ENCODE results near the gene CNR1. TPM values are rescaled to one million over a fixed set of nuclear protein-coding genes. Genes with fewer than 3 reads are reported as not detected.
"Not testable (repeated sequence)": the region's sequence is repeated elsewhere in the genome, so short reads cannot be mapped to it uniquely, and the experiment has no call there.

Gene CNR1
- not detected in 2 replicates for total RNA-seq
- not detected for polyA plus RNA-seq (2012)

DNA sequence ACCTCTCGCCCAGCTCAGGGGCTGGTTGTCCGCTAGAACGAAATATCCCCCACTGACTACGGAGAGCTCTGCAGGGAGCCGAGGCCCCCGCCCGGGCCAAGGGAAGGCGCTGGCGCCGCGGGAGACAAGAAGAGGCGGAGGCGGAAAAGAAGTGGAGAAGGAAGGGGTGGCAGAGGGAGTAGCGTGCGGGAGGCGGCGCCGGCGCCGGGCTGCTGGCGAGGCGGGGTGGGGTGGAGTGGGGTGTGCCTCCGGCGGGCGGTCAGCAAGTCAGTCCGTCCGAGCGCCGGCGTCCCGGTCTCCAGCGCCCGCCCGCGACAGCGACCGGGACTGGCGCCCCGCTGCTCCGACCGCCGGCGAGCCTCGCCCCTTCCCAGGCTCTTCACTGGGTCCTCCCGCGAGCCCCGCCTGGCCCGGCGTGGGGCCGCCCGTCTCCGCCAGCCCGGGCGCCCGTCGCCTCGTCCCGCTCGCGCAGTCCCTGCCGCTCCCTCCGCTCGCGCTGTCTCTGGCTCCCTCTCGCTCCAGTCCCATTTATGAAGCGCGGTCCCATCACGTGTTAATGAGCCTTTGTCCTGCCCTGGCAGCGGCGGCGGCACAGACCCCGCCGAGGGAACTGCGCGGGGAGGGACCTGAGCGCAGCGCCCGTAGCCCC lies at the start of gene CNR1:
TSS of gene CNR1 (minus strand) at position 504 of the 649 bp plus-strand sequence. CDS start 21,073 bp downstream, outside the sequence.
- peak; percentile 21 for DNase-seq (ENCODE audit: low read depth)

GRCh38 chr6:88211446-88211845 lies 45.3 kb upstream of the CNR1 start:
- DNase-seq (ENCODE audit: low read depth), result no peak

DNA sequence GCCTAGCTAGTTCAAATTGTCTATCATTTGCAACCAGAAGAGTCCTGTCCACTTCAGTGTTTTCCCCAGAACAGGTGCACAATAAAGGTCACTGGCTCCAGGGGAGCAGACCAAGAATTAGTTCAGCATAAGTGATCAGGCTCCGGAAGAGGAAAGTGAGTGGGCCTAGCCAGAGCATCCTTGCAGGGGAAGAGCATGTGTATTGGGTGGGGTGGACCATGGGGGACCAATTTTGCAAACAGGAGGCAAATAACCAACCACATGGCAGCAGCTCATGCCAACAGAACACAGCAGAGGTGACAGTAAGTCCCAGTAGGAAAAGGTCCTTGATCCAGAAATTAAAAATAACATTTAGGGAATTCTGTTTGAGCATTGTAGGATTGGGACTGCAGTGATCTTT lies 43.2 kb upstream of the CNR1 start:
- DNase-seq (ENCODE audit: low read depth), result no peak

GRCh38 chr6:88208726-88209125 lies 42.6 kb upstream of the CNR1 start:
- DNase-seq (ENCODE audit: low read depth), result no peak

DNA sequence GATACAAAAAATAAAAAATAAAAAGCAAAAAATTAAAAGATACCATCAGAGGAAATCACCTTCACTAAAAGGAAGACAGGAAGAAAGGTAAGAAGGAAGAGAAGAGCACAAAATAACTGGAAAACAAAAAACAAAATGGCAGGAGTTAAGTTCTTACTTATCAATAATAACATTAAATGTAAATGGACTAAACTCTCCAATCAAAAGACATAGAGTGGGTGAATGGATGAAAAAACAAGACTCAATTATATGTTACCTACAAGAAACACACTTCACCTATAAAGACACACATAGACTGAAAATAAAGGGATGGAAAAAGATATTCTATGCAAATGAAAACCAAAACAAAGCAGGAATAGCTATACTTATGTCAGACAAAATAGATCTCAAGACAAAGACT lies 35.6 kb upstream of the CNR1 start:
- not testable (repeated sequence) for DNase-seq (ENCODE audit: low read depth)

DNA sequence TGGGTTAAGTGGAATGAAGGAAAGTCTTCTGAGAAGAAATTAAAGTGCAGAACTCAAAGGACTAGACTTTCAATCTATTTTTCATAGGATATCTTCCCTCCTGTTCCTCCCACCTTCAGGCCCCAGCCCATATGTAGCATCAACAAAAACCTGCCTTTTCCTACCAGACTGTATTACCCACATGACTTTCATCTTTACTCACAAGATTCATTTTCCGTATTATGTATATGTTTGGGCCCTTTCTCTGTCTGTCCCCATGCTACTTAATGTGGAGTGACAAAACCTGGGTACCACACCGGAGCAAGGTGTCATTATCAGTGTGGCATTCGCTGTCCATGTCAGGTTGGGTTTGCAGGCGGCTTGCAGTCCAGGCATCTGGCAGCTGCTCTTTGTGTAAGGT lies 18.8 kb upstream of the CNR1 start:
- DNase-seq (ENCODE audit: low read depth), result no peak

GRCh38 chr6:88183471-88183870 lies 17.3 kb upstream of the CNR1 start:
- no peak for DNase-seq (ENCODE audit: low read depth)

DNA sequence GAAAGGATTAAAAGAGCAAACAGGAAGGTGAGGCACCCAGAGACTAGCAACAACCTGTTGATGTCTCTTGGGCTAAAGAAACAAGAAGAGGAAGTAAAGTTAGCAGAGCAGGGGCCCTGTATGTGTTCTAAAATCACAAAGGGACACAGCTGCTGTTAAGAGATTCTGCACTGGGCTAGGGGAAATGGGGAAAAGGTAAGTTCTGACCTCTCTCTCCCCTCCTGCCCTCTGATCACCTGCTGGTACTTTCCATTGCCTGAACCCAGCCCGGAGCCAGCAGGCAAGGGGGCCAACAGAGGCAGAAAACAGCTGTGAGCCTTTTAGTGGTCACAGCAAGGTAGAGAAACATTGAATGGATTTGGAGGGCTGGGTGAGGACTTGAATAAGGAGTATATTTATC lies 13.5 kb upstream of the CNR1 start:
- DNase-seq (ENCODE audit: low read depth), result no peak

DNA sequence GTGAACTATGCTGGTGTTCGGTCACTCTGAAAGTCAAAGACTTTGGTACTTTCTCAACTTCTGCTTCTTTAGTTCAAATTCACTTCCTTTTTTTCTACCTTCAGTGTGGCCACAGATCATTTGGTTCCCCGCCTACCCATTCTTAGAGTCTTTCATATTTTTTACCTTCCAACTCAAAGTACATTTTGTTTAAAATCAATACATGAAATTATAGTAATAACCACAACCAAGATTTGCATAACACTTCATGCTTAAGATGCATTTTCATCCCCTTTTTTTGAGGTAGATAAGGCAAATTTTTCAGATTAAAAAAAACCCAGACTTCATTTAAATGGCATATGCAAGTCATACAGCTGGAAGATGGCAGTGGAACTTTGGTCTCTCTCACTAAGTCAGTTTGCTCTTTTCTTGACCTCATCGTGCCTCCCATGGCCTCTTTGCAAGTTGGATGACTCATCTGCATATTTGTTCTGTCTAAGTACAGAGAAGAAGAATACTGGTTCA lies 11.9 kb upstream of the CNR1 start:
- DNase-seq (ENCODE audit: low read depth), result no peak

DNA sequence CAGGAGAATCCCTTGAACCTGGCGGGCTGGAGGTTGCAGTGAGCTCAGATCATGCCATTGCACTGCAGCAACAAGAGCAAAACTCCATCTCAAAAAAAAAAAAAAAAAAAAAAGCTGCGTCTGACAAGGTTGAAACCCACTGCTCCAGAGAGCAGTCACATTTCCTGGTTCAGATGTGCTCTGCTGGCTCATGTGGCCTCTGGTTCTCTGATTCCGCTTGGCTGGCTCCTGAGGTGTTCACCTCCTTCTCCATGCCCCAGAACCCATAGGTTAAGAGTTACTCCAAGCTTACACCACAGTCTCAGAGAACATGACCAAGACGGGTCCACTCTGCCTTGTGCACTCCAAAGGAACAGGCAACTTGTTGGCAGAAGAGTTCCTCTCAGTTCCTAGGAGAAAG lies 8.8 kb upstream of the CNR1 start:
- DNase-seq (ENCODE audit: low read depth), result no peak

DNA sequence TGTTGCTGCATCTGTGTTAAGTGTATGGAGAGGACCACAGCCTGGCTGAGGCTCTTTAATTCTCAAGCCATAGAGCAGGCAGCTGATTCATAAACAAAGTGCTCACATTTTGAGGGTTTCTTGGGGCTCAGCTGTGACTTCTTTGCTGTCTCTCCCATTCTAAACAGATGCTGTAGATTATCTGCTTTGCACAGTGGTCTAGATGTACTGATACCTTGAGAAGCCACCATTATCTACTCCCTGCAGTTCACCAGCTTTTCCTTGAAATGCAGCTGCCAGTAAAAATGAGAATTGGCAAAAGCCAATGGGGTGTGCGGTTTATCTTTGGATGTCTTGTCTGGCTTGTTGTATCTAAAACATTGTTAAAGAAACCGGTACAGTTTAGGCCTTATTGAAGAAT lies 5.2 kb upstream of the CNR1 start:
- no peak for DNase-seq (ENCODE audit: low read depth)

DNA sequence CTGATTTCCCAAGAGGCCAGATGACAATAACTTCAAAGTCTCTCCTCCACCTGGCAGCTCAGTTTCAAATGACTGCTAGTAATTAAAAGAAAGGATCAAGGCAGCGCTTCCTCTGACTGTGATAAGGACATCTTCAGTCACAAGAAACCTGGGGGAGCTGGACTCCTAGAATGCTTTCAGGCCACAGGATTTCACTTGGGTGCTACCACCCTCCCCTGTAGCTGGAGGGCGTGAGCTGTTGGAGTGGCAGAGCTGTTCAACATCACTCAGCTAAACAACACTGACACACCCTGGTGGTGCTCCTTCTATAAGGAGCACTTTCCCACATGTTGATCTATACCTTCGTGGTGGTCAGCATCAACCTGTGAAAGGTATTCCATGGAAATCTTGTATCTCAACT lies 2.2 kb upstream of the CNR1 start:
- DNase-seq (ENCODE audit: low read depth), result no peak

- DNase-seq (ENCODE audit: low read depth), result no peak
Observed at GRCh38 chr6:88167352-88167937, 1.3 kb upstream of the CNR1 start.

DNA sequence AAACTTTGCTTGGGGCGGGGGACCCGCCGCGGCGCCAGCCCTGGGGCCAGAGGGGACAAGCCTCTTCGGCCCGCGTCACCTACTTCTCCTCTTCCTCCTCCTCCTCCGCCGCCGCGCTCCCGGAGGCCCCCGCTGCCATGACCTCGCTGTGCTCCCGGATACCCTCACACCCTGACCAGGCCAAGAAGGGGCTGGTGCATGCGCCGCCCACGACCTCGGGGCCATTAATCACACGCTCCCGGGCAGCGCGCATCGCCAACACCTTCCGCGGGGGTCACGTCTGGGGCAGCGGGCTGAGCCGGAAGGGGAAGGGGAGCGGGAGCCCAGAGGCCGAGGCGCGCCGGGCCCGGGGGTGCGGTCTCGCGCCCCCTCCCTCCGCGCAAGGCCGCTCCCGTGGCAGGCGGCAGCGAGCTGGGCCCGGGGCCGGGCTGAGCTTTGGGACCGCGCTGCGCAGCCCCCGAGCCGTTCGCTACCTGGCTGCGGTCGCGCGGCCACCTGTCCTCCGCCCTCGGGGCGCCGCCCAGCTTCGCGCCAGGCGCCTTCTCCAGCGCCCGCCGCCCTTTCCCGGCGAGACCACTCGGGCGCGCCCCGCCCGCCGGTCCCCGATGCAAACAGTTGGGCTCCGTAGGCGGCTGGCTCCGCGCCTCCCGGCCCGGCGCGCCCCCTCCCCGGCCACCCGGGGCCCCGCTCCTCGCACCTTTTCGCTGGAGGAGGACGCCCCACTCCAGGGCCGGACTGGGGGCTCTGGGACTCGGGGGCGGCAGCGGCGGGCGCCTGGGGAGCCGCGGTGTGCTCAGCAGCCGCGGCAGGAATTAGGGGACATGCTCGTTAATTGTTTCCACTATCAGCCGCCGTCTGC lies 575 bp upstream of the CNR1 start:
- DNase-seq (ENCODE audit: low read depth), result no peak

- DNase-seq (ENCODE audit: low read depth), result no peak
Observed at GRCh38 chr6:88165087-88165843, 882 bp downstream of the CNR1 start.

GRCh38 chr6:88164061-88164460 lies 2.1 kb downstream of the CNR1 start:
- no peak for DNase-seq (ENCODE audit: low read depth)

DNA sequence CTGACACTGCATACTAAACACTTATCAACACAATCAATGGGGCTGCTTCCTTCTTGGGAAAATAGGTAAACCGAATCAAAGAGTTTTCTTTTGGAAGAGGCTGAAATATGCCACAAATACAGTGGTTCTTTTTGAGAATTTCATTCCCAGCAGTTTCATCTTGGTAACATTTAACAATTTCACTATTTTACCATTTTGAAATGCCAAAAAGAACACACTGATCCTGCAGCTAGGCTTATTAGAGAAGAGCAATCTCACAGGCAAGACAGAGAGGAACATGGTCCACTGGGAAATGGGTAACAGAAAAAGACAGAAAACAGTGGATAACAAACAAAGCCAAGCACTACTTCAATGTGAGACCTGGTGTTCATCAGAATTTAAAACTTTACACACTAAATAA lies 2.5 kb downstream of the CNR1 start:
- no peak for DNase-seq (ENCODE audit: low read depth)

DNA sequence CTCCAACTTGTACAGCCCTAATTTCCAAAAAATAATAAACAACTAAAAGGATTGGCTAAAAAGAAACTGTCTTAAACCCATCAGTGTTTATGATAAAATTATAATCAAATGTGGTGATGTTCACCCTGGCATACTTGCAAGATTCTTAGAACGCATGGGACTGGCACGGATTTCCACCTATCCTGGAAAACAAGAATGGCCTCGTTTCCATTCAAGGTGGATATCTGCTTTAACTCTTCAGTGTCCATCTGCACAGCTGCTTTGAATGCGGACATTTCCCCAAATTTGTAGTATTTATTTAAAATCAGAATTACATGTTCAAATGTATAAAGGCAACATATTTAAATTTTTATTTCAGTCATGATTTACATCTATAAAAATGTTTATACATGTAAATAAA lies 4.2 kb downstream of the CNR1 start:
- DNase-seq (ENCODE audit: low read depth), result no peak

DNA sequence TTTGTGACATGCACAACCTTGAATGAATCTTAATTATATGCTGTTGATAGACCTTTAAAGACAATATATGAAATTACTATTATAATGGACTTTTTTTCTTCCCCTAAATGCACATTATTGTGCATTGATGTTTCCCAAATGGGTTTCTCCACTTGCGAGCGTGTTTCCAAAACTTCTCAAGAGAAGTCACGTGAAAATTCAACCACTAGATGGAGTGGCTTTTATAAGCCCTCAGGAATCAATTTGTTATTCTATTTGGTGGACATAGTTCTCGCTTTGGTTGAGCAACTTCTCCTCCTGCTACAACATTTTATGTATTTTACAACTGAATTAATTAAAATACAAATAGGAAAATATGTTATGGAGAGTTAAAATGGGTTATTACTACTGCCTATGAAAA lies 9.0 kb downstream of the CNR1 start:
- DNase-seq (ENCODE audit: low read depth), result no peak

DNA sequence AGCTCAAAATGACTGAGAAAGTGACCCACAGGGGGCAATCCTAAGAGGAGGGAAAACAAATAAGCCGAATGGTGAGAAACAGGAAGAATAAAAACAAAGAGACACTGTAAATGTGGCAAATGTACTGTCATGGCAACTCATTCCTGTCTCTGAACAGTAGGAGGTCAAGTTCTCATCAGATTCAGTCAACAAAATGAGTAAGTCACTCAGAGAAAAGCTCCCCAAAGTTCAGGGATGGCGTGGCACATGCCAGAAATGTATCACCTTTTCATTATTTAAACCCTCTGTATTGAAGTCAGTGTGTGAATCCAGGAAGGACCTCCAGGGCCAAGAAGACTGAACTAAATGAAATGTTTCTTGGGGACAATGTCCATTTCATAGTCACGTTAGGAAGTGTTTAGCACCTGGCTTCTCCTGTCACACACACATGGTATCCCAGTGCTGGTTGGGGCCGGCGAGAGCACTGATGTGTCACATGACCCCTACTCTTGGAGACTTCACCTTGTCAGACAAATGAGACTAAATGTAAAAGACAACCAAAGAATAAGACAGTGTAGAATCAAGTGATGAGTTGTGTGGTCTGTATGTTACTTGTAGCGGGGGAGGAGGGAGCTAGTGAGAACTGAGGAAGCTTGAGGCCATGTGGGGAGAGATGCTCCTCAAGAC lies 20.7 kb downstream of the CNR1 start:
- DNase-seq (ENCODE audit: low read depth), result no peak

All from myocyte (in vitro differentiated cells).